ENCODE measurements around the gene C17orf100.

Gene C17orf100

DNA sequence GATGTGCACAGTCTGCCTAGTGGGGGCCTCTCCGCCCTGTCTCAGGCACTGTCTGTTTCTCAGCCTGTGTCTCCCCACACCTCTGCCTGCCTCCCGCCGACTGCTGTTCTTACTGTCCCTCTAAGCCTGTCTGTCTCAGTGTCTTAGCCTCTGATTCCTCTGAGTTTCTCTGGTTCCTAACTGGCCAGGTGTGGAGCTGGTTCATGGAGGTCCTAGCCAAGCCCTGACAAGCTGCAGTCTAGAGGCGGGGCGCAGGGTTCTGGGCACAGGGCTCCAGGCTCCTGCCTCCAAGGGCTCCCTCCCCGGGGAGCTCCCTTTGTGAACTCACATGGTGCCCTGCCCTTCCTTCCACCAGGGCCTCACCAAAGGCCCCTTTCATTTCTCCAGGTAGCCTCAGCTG, 19.4 kb downstream of the C17orf100 start:
- Histone ChIP-seq H3K36me3 (ENCODE audit: insufficient read depth, low read length) (no peaks in the 10 kb centered on the region), H3K4me1 (ENCODE audit: insufficient read depth, low read length, poor library complexity, severe bottlenecking) (peaks cover 5% of the 10 kb centered on the region), H3K27me3 (ENCODE audit: insufficient read depth, low read length, poor library complexity, severe bottlenecking) (peaks cover 9% of the 10 kb centered on the region), H4K20me1 (ENCODE audit: insufficient read depth, low read length, poor library complexity, severe bottlenecking) (no peaks in the 10 kb centered on the region), H2AFZ (ENCODE audit: low read length) (no peak overlapping the region), H3K9ac (ENCODE audit: low read depth, low read length, poor library complexity, severe bottlenecking) (no peak overlapping the region), H3K4me3 (ENCODE audit: low read length, poor library complexity, severe bottlenecking) (no peak overlapping the region), H3F3A (ENCODE audit: low read depth) (no peaks in the 10 kb centered on the region), H3K4me2 (ENCODE audit: low read depth, low read length, poor library complexity, severe bottlenecking) (no peak overlapping the region), H3K9me3 (ENCODE audit: insufficient read depth, low read depth, low read length) (no peaks in the 10 kb centered on the region), H3K9me2 (replicated peaks; ENCODE audit: low read depth, low read length) (no peaks in the 10 kb centered on the region), H3K79me2 (ENCODE audit: insufficient read depth, low read length) (no peaks in the 10 kb centered on the region)
- TF ChIP-seq EZH2phosphoT487 (IDR thresholded peaks at IDR 0.05; ENCODE audit: borderline replicate concordance) = no peak
- TF ChIP-seq, protein P1, sequence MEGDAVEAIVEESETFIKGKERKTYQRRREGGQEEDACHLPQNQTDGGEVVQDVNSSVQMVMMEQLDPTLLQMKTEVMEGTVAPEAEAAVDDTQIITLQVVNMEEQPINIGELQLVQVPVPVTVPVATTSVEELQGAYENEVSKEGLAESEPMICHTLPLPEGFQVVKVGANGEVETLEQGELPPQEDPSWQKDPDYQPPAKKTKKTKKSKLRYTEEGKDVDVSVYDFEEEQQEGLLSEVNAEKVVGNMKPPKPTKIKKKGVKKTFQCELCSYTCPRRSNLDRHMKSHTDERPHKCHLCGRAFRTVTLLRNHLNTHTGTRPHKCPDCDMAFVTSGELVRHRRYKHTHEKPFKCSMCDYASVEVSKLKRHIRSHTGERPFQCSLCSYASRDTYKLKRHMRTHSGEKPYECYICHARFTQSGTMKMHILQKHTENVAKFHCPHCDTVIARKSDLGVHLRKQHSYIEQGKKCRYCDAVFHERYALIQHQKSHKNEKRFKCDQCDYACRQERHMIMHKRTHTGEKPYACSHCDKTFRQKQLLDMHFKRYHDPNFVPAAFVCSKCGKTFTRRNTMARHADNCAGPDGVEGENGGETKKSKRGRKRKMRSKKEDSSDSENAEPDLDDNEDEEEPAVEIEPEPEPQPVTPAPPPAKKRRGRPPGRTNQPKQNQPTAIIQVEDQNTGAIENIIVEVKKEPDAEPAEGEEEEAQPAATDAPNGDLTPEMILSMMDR (conservative IDR thresholded peaks at IDR 0.05; ENCODE audit: low read length) = no peak

- Histone ChIP-seq H3K9me2 (replicated peaks; ENCODE audit: low read depth, low read length) (no peaks in the 10 kb centered on the region), H3K9me3 (ENCODE audit: insufficient read depth, low read depth, low read length) (no peaks in the 10 kb centered on the region), H2AFZ (ENCODE audit: low read length) (no peak overlapping the region), H3K79me2 (ENCODE audit: insufficient read depth, low read length) (no peaks in the 10 kb centered on the region), H3K27me3 (ENCODE audit: insufficient read depth, low read length, poor library complexity, severe bottlenecking) (peaks cover 14% of the 10 kb centered on the region), H3F3A (ENCODE audit: low read depth) (no peaks in the 10 kb centered on the region), H3K4me3 (ENCODE audit: low read length, poor library complexity, severe bottlenecking) (no peak overlapping the region), H4K20me1 (ENCODE audit: insufficient read depth, low read length, poor library complexity, severe bottlenecking) (no peaks in the 10 kb centered on the region), H3K4me2 (ENCODE audit: low read depth, low read length, poor library complexity, severe bottlenecking) (no peak overlapping the region), H3K36me3 (ENCODE audit: insufficient read depth, low read length) (no peaks in the 10 kb centered on the region), H3K9ac (ENCODE audit: low read depth, low read length, poor library complexity, severe bottlenecking) (no peak overlapping the region), H3K4me1 (ENCODE audit: insufficient read depth, low read length, poor library complexity, severe bottlenecking) (peaks cover 5% of the 10 kb centered on the region)
- no peak for TF ChIP-seq EZH2phosphoT487 (IDR thresholded peaks at IDR 0.05; ENCODE audit: borderline replicate concordance)
- TF ChIP-seq, protein P1 (conservative IDR thresholded peaks at IDR 0.05; ENCODE audit: low read length) = no peak
These were observed 19.9 kb downstream of the C17orf100 start for GRCh38 chr17:6671431-6671830.

DNA sequence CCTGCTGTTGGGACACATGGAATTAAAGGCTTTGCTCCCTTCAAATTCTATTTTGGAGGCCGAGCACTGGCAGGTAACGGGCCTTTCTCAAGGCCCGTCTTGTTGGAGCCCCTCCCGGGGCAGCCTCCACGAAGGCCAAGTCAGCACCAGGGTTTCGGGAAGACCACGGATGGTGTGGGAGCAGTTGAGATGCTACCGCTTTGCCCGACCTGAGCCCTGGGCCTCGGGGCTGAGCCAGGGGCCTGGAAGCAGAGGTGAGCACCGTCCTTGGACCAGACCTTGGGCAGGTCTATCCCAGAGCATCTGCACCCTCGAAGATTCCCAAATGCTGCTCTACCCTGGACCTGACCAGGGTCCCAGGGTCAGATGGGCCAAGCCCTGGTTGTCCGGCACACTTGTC, 23.0 kb downstream of the C17orf100 start:
- TF ChIP-seq EZH2phosphoT487 (IDR thresholded peaks at IDR 0.05; ENCODE audit: borderline replicate concordance) = no peak
- TF ChIP-seq, protein P1 (conservative IDR thresholded peaks at IDR 0.05; ENCODE audit: low read length) = no peak
- no peaks in the 10 kb centered on the region for H3F3A ChIP-seq (ENCODE audit: low read depth)
- peaks cover 7% of the 10 kb centered on the region for H3K4me1 ChIP-seq (ENCODE audit: insufficient read depth, low read length, poor library complexity, severe bottlenecking)
- no peak overlapping the region for H3K9ac ChIP-seq (ENCODE audit: low read depth, low read length, poor library complexity, severe bottlenecking)
- no peaks in the 10 kb centered on the region for H3K79me2 ChIP-seq (ENCODE audit: insufficient read depth, low read length)
- no peak overlapping the region for H2AFZ ChIP-seq (ENCODE audit: low read length)
- no peaks in the 10 kb centered on the region for H3K9me3 ChIP-seq (ENCODE audit: insufficient read depth, low read depth, low read length)
- H3K36me3 ChIP-seq (ENCODE audit: insufficient read depth, low read length) = no peaks in the 10 kb centered on the region
- H3K27me3 ChIP-seq (ENCODE audit: insufficient read depth, low read length, poor library complexity, severe bottlenecking) = peaks cover 42% of the 10 kb centered on the region
- no peaks in the 10 kb centered on the region for H4K20me1 ChIP-seq (ENCODE audit: insufficient read depth, low read length, poor library complexity, severe bottlenecking)
- H3K4me2 ChIP-seq (ENCODE audit: low read depth, low read length, poor library complexity, severe bottlenecking) = no peak overlapping the region
- H3K9me2 ChIP-seq (replicated peaks; ENCODE audit: low read depth, low read length) = no peaks in the 10 kb centered on the region
- no peak overlapping the region for H3K4me3 ChIP-seq (ENCODE audit: low read length, poor library complexity, severe bottlenecking)
